ENCODE data around the gene HES6. TPM values are rescaled to one million over a fixed set of nuclear protein-coding genes. Genes with fewer than 3 reads are reported as not detected.

The HES6 gene
- total RNA-seq, 4 donors from 2014 or later: 10.9 to 49.1 (median 27.2) TPM

GRCh38 chr2:238231809-238232208 is 8.0 kb downstream of the HES6 start:
- no peaks in the 10 kb centered on the region for H3K36me3 ChIP-seq
- H3K4me1 ChIP-seq: peaks cover 3 to 14% of the 10 kb centered on the region in 2 donors
- ATAC-seq: no peak
- DNase-seq: no peak
- H3K4me3 ChIP-seq: peak overlapping the region in 3 of 4 donors; percentile 34 to 77 (median 53)
- TF ChIP-seq POLR2A (IDR thresholded peaks at IDR 0.05) (no peak), CTCF (IDR thresholded peaks at IDR 0.05 in 4 of 5, conservative IDR thresholded peaks at IDR 0.05 in 1 of 5) (peak in 1 of 5 experiments; percentile 10)
- peak overlapping the region in 1 of 4 donors; percentile 81 for H3K27ac ChIP-seq
- intact Hi-C loops (cut with DNase I; ENCODE audit: low total_unique reads): loop anchor here (5.0 kb wide), 1 partner anchor 95 kb away; the partner anchor contains the start of gene KLHL30
- in situ Hi-C loops (cut with MboI; ENCODE audit: low sequenced_read_pairs in 4 of 4): no loop called here
- H3K9me3 ChIP-seq: no peaks in the 10 kb centered on the region
- no peaks in the 10 kb centered on the region for H3K27me3 ChIP-seq

- Histone ChIP-seq H3K4me1 (peaks cover 3 to 14% of the 10 kb centered on the region in 2 donors), H3K36me3 (no peaks in the 10 kb centered on the region), H3K9me3 (no peaks in the 10 kb centered on the region), H3K27me3 (no peaks in the 10 kb centered on the region), H3K4me3 (peak overlapping the region; percentile 52 to 77 (median 62)), H3K27ac (peak overlapping the region; percentile 57 to 81 (median 67))
- peak; percentile 89 to 91 for ATAC-seq
- DNase-seq: peak; percentile 72 to 85
- TF ChIP-seq POLR2A (IDR thresholded peaks at IDR 0.05): peak; percentile 44 to 66
- TF ChIP-seq CTCF (IDR thresholded peaks at IDR 0.05 in 4 of 5, conservative IDR thresholded peaks at IDR 0.05 in 1 of 5): peak in 1 of 5 experiments; percentile 40
- intact Hi-C loops (cut with DNase I; ENCODE audit: low total_unique reads): loop anchor here (5.0 kb wide), 1 partner anchor 94 kb away; the partner anchor contains the start of gene KLHL30
- in situ Hi-C loops (cut with MboI; ENCODE audit: low sequenced_read_pairs in 4 of 4): no loop called here
Observed at GRCh38 chr2:238231251-238231793, 8.5 kb downstream of the HES6 start.

GRCh38 chr2:238230699-238231098 is 9.1 kb downstream of the HES6 start:
- Histone ChIP-seq H3K27me3 (no peaks in the 10 kb centered on the region), H3K4me1 (peaks cover 3 to 14% of the 10 kb centered on the region in 2 donors), H3K36me3 (no peaks in the 10 kb centered on the region), H3K9me3 (no peaks in the 10 kb centered on the region), H3K4me3 (peak overlapping the region; percentile 52 to 77 (median 62)), H3K27ac (peak overlapping the region in 1 of 4 donors; percentile 81)
- in situ Hi-C loops (cut with MboI; ENCODE audit: low sequenced_read_pairs in 4 of 4): no loop called here
- no peak for ATAC-seq
- no peak for DNase-seq
- no peak for TF ChIP-seq CTCF (IDR thresholded peaks at IDR 0.05 in 4 of 5, conservative IDR thresholded peaks at IDR 0.05 in 1 of 5)
- no peak for TF ChIP-seq POLR2A (IDR thresholded peaks at IDR 0.05)
- intact Hi-C loops (cut with DNase I; ENCODE audit: low total_unique reads): loop anchor here (5.0 kb wide), 1 partner anchor 93 kb away; the partner anchor contains the start of gene KLHL30

- Histone ChIP-seq H3K36me3 (no peaks in the 10 kb centered on the region), H3K27ac (no peak overlapping the region), H3K4me1 (peaks cover 3 to 14% of the 10 kb centered on the region in 2 donors), H3K4me3 (no peak overlapping the region), H3K9me3 (no peaks in the 10 kb centered on the region), H3K27me3 (no peaks in the 10 kb centered on the region)
- DNase-seq (no peak), ATAC-seq (no peak)
- intact Hi-C loops (cut with DNase I; ENCODE audit: low total_unique reads) (no loop called here), in situ Hi-C loops (cut with MboI; ENCODE audit: low sequenced_read_pairs in 4 of 4) (no loop called here)
- TF ChIP-seq POLR2A (IDR thresholded peaks at IDR 0.05) (no peak), CTCF (IDR thresholded peaks at IDR 0.05 in 4 of 5, conservative IDR thresholded peaks at IDR 0.05 in 1 of 5) (no peak)
Observed at GRCh38 chr2:238228700-238229099, 11.1 kb downstream of the HES6 start.

All from gastrocnemius medialis (tissue), 4 donors.